Stomach smooth muscle (tissue), 2 donors: ENCODE data around the gene FASTKD3.

Source experiments
- H3K27ac ChIP-seq: one replicate; pipeline ENCODE4 v1.7.0; 2013; ENCODE audit warnings: mild to moderate bottlenecking, low read length, inconsistent platforms
- H3K27me3 ChIP-seq, 2 donors: one replicate each; pipeline ENCODE4 v1.7.0; 2013; ENCODE audit warnings: low read length in 2 of 2; ENCODE audit not compliant: insufficient read depth in 2 of 2, control insufficient read depth in 1 of 2
- H3K36me3 ChIP-seq, 2 donors: one replicate each; pipeline ENCODE4 v1.7.0; 2013; ENCODE audit warnings: low read length in 2 of 2; ENCODE audit not compliant: control insufficient read depth in 2 of 2, insufficient read depth in 2 of 2
- H3K4me1 ChIP-seq: one replicate; pipeline ENCODE4 v1.7.0; 2013; ENCODE audit warnings: low read length; ENCODE audit not compliant: control insufficient read depth, insufficient read depth
- H3K4me3 ChIP-seq, 2 donors: one replicate each; pipeline ENCODE4 v1.7.0; 2013; ENCODE audit warnings: low read length in 2 of 2
- H3K9ac ChIP-seq, 2 donors: one replicate each; pipeline ENCODE4 v1.7.0; 2013; ENCODE audit warnings: low read length in 2 of 2, mild to moderate bottlenecking in 1 of 2
- H3K9me3 ChIP-seq, 2 donors: one replicate each; pipeline ENCODE4 v1.7.0; 2013; ENCODE audit warnings: low read length in 2 of 2; ENCODE audit not compliant: control insufficient read depth in 2 of 2
- donor health status: healthy.
- donor health status: Pancreatic carcinoma.

Gene FASTKD3

DNA sequence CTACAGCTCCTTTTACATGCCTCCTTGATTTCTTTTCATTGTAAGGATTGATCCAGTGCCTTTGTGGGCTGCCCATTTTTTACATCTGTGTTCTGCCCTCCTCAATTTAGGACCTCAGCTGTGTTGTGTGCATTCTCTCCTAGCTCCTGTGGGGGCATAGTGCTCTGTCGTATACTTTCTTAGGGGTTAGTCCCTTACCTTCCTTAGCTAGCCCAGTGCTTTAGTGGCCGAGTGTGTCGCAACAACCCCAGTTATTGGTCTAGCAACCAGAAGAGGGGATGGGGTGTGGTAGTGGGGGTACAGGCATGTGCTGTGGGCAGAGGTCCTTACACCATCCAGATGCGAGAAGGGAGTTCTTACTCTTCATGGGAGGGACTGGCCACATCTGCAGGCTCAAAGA, 12.3 kb upstream of the FASTKD3 start:
- Histone ChIP-seq H3K27ac (no peak overlapping the region), H3K4me1 (no peaks in the 10 kb centered on the region), H3K4me3 (no peak overlapping the region), H3K36me3 (peaks cover 46 to 53% of the 10 kb centered on the region in 2 donors), H3K27me3 (no peaks in the 10 kb centered on the region), H3K9ac (no peak overlapping the region), H3K9me3 (no peaks in the 10 kb centered on the region)

DNA sequence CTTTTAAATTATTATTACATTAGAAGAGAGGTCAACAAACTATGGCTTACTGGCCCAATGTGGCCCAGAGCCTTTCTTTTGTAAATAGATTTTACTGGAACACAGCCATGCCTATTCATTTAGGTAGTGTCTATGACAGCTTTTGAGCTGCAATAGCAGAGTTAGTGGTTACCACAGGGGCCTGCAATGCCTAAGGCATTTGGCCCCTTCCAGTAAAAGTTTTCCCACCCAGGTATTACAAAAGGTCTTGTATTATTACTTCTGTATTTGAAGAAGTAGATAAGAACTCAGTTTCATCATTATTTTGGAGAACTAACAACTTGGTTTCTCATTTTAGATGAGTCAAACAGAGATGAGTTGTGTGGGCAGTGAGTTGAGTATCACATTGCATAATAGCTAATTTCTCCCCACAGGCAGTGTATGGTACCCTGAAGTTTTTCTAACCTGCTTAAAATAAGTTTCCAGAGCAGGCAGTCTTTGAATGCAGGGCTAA, 9.6 kb upstream of the FASTKD3 start:
- Histone ChIP-seq H3K36me3 (peaks cover 45 to 56% of the 10 kb centered on the region in 2 donors), H3K9ac (no peak overlapping the region), H3K27ac (no peak overlapping the region), H3K27me3 (no peaks in the 10 kb centered on the region), H3K9me3 (no peaks in the 10 kb centered on the region), H3K4me3 (no peak overlapping the region), H3K4me1 (no peaks in the 10 kb centered on the region)

- H3K9ac ChIP-seq = no peak overlapping the region
- H3K9me3 ChIP-seq = no peaks in the 10 kb centered on the region
- H3K27ac ChIP-seq = no peak overlapping the region
- H3K27me3 ChIP-seq = no peaks in the 10 kb centered on the region
- H3K36me3 ChIP-seq = peaks cover 40 to 50% of the 10 kb centered on the region in 2 donors
- H3K4me1 ChIP-seq = no peaks in the 10 kb centered on the region
- H3K4me3 ChIP-seq = no peak overlapping the region
These were observed 9.0 kb upstream of the FASTKD3 start for GRCh38 chr5:7877851-7878250.

- Histone ChIP-seq H3K27ac (no peak overlapping the region), H3K9me3 (no peaks in the 10 kb centered on the region), H3K4me1 (no peaks in the 10 kb centered on the region), H3K9ac (no peak overlapping the region), H3K4me3 (no peak overlapping the region), H3K36me3 (peaks cover 32 to 42% of the 10 kb centered on the region in 2 donors), H3K27me3 (no peaks in the 10 kb centered on the region)
These were observed 8.0 kb upstream of the FASTKD3 start for GRCh38 chr5:7876867-7877266.

- Histone ChIP-seq H3K36me3 (peaks cover 29 to 33% of the 10 kb centered on the region in 2 donors), H3K4me3 (no peak overlapping the region), H3K9ac (no peak overlapping the region), H3K4me1 (no peaks in the 10 kb centered on the region), H3K27me3 (no peaks in the 10 kb centered on the region), H3K27ac (no peak overlapping the region), H3K9me3 (no peaks in the 10 kb centered on the region)
These were observed 6.3 kb upstream of the FASTKD3 start for GRCh38 chr5:7875151-7875550.

GRCh38 chr5:7874639-7875038, 5.8 kb upstream of the FASTKD3 start:
- Histone ChIP-seq H3K36me3 (peaks cover 27 to 28% of the 10 kb centered on the region in 2 donors), H3K27me3 (no peaks in the 10 kb centered on the region), H3K4me1 (no peaks in the 10 kb centered on the region), H3K27ac (no peak overlapping the region), H3K9me3 (no peaks in the 10 kb centered on the region), H3K9ac (no peak overlapping the region), H3K4me3 (no peak overlapping the region)

GRCh38 chr5:7873216-7873615, 4.4 kb upstream of the FASTKD3 start:
- peaks cover 18 to 21% of the 10 kb centered on the region in 2 donors for H3K36me3 ChIP-seq
- no peak overlapping the region for H3K9ac ChIP-seq
- no peak overlapping the region for H3K27ac ChIP-seq
- H3K27me3 ChIP-seq = no peaks in the 10 kb centered on the region
- H3K9me3 ChIP-seq = no peaks in the 10 kb centered on the region
- no peak overlapping the region for H3K4me3 ChIP-seq
- H3K4me1 ChIP-seq = no peaks in the 10 kb centered on the region

- no peaks in the 10 kb centered on the region for H3K27me3 ChIP-seq
- no peak overlapping the region for H3K9ac ChIP-seq
- H3K4me3 ChIP-seq = no peak overlapping the region
- H3K4me1 ChIP-seq = peaks cover 3% of the 10 kb centered on the region
- H3K27ac ChIP-seq = no peak overlapping the region
- H3K9me3 ChIP-seq = no peaks in the 10 kb centered on the region
- peaks cover 12 to 16% of the 10 kb centered on the region in 2 donors for H3K36me3 ChIP-seq
These were observed 3.8 kb upstream of the FASTKD3 start for GRCh38 chr5:7872517-7873130.

DNA sequence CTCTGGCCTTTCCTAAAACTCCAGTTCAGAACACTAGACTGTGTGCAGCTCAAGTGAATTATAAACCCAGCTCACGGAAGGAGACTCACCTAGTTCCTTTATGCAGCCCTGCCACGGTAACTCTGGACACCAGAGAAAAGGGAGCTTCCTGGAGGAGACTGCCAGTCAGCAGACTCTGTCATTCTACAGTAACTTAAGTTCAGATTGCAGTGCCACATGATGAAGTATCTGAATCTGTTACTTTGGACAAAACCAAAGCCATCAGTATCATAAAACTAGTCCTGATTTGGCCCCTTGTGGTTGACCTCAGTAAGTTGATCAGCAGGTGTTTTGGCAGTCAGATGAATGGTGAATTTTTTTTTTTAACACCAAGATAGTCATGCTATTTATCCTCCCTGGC, 2.8 kb upstream of the FASTKD3 start:
- H3K9ac ChIP-seq = no peak overlapping the region
- peaks cover 7% of the 10 kb centered on the region for H3K4me1 ChIP-seq
- no peaks in the 10 kb centered on the region for H3K27me3 ChIP-seq
- no peak overlapping the region for H3K4me3 ChIP-seq
- H3K27ac ChIP-seq = no peak overlapping the region
- no peaks in the 10 kb centered on the region for H3K9me3 ChIP-seq
- H3K36me3 ChIP-seq = peaks cover 9 to 11% of the 10 kb centered on the region in 2 donors

DNA sequence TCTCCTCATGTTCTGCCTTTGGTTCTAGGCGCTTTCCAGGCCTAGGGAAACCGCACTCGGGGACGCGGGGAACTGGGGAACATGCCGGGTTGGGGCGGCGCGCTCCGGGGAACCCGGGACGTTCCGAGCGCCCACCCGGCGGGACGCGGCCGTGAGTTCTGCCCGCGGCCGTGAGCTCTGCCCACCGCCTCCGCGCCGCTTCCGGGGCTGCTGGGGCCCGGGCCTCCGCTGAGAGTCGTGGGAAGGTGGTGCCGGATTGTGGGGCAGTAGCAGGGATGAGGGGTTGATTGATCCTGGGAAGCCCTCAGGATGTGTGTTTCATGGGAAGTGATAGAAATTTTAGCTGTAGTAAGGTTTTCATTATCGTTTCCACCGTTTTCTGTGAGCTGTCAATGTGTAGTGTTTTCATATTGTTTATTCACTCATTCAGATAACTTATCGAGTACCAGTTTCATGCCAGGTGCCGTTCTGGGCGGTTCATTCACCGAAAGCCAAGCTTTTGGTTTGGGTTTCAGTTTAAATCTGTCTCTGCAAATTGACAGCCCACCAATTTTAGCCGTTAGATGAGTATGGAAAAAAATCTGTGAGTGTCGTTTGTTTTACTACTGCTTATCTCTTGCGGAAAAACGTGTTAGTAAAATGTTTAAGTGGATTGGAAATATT, 774 bp upstream of the FASTKD3 start:
- Histone ChIP-seq H3K27ac (peak overlapping the region; percentile 37), H3K4me3 (peak overlapping the region; percentile 86 to 97), H3K36me3 (peaks cover 0 to 4% of the 10 kb centered on the region in 2 donors), H3K9me3 (no peaks in the 10 kb centered on the region), H3K9ac (peak overlapping the region; percentile 82 to 84), H3K4me1 (peaks cover 7% of the 10 kb centered on the region), H3K27me3 (no peaks in the 10 kb centered on the region)

- Histone ChIP-seq H3K9me3 (no peaks in the 10 kb centered on the region), H3K27ac (peak overlapping the region; percentile 37), H3K4me1 (peaks cover 7% of the 10 kb centered on the region), H3K4me3 (peak overlapping the region; percentile 86 to 97), H3K9ac (peak overlapping the region; percentile 82 to 84), H3K27me3 (no peaks in the 10 kb centered on the region), H3K36me3 (peaks cover 0 to 4% of the 10 kb centered on the region in 2 donors)
These were observed 431 bp downstream of the FASTKD3 start for GRCh38 chr5:7868427-7868772.
